K562 treated with DMSO at 1 percent for 4 hours (cell line): ENCODE data around the gene EML3. TPM values are rescaled to one million over a fixed set of nuclear protein-coding genes. Genes with fewer than 3 reads are reported as not detected.

ENCODE experiments used
- total RNA-seq: library from RNA; unstranded; fragments of 300-600 nt; gene quantifications from 2 replicates; pipeline ENCODE4 v1.2.3, GENCODE V29; 2022; ENCODE audit not compliant: insufficient read depth

EML3 gene
- total RNA-seq, result 39.0 and 40.6 TPM in 2 replicates

DNA sequence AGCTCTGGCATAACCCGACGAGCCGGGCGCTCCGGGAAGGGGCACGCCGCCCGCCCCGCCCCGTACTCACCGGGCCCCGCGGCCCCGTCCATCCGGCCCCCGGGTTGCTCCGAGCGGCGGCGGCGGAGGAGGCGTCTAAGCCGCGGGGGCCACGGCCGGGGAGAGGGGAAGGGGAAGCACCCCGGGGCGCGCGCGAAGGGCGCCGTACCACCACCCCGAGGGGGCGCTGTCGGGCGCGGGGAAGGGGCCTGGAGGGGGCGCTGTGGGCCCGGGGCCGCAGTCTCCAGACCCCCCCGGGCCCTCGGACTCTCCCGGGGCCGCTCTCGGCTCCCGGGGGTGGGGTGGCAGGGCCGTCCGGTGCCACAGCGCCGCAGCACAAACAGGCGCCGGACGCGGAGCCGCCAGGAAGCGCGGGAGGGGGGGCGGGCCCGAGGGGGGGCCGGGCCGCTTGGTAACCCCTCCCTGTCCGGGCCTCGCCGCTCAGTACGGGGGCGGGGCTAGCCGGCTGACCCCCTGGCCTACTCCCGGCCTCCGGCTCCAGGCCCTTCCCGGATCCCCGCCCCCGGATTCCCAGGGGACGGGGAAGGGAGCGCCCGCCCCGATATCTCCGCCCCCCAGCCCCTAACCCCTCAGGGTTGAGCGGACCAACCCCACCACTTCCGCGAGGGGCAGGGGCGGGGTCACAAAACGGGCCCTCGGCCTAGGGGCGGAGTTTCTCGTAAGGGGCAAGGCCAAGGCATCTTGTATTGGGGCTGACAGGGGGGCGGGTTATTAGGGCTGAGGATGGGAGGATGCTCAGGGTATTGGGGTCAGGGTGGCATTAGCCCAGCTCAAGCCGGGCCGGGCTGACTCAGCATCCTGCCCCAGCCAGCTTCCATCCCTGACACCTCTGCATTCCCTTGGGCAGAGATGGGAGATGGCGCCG, at the start of gene EML3, which contains the start of gene ROM1:
TSS of gene EML3 (minus strand) at position 410 of the 925 bp plus-strand sequence. CDS start at position 92, 318 bp downstream.
TSS of gene ROM1 (plus strand) at position 892 of the 925 bp plus-strand sequence. CDS start at position 917, 25 bp downstream.

DNA sequence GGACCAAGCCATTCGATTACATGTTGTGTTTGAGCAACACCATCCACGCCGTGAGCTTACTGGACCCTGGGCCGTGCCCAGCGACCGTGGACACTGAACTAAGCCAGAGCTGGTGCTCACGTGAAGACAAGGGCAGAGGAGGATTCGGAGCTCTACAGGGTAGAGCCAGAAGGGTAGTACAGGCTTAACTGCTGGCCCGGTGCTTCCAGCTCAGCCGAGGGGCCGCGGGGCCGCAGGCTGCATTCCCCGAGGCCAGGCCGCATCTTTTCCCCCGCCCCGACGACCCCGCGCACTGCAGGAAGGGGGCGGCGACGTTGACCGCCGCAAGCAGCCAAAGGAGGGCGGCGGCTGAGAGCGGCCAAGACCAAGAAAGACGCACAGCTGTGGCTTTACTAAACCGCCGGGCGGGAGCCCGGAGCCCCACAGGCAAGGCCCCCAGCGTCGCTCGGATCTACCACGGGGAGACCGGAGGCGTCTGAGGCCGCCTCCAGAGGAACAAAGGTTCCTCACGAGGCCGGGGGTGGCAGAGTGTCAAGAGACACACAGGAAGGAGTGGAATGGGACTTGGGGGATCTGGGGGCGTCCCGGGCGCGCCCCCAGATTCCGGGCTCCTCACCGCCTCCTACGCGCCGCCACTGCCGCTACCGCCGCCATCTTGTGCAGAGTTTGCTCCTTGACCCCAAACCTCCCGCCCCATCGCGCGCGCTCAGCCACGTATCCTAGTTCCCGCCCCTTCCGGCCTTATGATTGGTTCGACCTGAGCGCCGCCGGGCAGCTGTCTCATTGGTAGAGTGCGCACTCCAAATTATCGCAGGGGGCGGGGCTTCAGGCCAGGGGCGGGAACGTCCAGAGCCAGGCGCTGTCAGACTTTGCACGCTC, 33.6 kb upstream of the EML3 start, which contains the start of gene GANAB:
TSS of gene GANAB (minus strand) at position 668 of the 879 bp plus-strand sequence. CDS start at position 654, 14 bp downstream.

GRCh38 chr11:62621567-62622470, 9.2 kb upstream of the EML3 start, which contains the start of gene B3GAT3:
B3GAT3 (minus strand) TSS chr11:62621986; CDS start chr11:62621947, 39 bp downstream.

DNA sequence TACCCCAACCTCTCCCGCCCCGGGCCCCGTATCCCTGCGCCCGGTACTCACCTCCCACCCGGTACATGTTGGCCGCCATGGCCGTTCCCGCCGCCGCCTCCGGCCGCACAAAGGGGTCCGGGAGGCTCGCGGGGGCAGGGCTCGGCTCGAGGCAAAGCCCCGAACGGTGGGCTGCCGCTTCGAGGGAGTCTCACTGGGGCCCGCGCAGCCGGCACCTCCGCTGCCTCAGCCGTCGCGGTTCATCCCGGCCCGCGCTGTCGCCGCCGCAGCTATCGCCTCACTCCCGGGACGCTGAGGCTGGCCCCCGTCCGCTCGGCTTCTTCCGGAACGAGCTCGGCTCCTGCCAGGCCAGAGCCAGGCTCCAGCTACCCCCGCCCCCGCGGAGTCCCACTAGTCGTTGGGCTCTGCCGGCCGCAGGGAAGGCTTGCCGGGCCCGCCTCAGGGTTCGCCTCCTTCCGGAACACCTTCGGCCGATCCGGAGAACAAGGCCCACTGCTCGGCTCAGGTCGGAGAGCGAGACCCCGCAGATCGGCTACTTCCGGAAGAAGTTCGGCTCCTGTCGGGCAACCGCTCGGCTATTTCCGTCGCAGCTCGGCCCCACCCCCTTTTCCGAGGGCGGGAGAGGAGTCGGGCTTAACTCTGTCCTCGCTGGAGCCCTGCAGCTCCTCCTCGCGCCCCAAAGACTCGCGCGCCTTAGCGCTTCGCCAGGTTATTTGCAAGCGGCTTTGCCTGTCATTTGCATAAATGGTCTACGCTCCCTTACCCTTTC, 11.0 kb downstream of the EML3 start, which contains the start of gene MTA2:
TSS of gene MTA2 (minus strand) at position 494 of the 769 bp plus-strand sequence. CDS start at position 79, 415 bp downstream.

GRCh38 chr11:62591448-62592145, 21.0 kb downstream of the EML3 start, which contains the start of gene TUT1:
TUT1 (minus strand) TSS chr11:62591523; CDS start chr11:62591485, 38 bp downstream.

GRCh38 chr11:62573592-62574362, 38.8 kb downstream of the EML3 start, which contains the start of gene EEF1G:
EEF1G (minus strand) TSS chr11:62573891; CDS start chr11:62573842, 49 bp downstream.

Other genes with a start within 250 kb of the EML3 start
- not detected in 2 replicates for gene SCGB1A1, start 193.7 kb downstream of the EML3 start, total RNA-seq
- 34.9 and 54.7 TPM in 2 replicates for gene AHNAK, start 66.0 kb downstream of the EML3 start, total RNA-seq
- gene EEF1G, start 38.9 kb downstream of the EML3 start, total RNA-seq, result 4,119 and 4,134 TPM in 2 replicates
- gene TUT1, start 21.3 kb downstream of the EML3 start, total RNA-seq, result 15.8 and 16.5 TPM in 2 replicates
- gene MTA2, start 10.9 kb downstream of the EML3 start, total RNA-seq, result 79.1 and 104 TPM in 2 replicates
- gene ROM1, start 482 bp upstream of the EML3 start, total RNA-seq, result 0.71 and 2.2 TPM in 2 replicates
- 80.5 and 90.3 TPM in 2 replicates for gene B3GAT3, start 9.2 kb upstream of the EML3 start, total RNA-seq
- gene GANAB, start 33.8 kb upstream of the EML3 start, total RNA-seq, result 276 and 311 TPM in 2 replicates
- gene INTS5, start 40.5 kb upstream of the EML3 start, total RNA-seq, result 20.2 and 24.0 TPM in 2 replicates
- gene C11orf98, start 52.4 kb upstream of the EML3 start, total RNA-seq, result 105 and 114 TPM in 2 replicates
- 12.7 and 27.2 TPM in 2 replicates for gene CSKMT, start 52.5 kb upstream of the EML3 start, total RNA-seq
- 12.2 and 17.2 TPM in 2 replicates for gene UQCC3, start 58.9 kb upstream of the EML3 start, total RNA-seq
- gene LBHD1, start 59.5 kb upstream of the EML3 start, total RNA-seq, result 4.8 and 5.5 TPM in 2 replicates
- 282 and 316 TPM in 2 replicates for gene UBXN1, start 66.3 kb upstream of the EML3 start, total RNA-seq
- 0.48 and 1.6 TPM in 2 replicates for gene LRRN4CL, start 76.8 kb upstream of the EML3 start, total RNA-seq
- 43.9 and 45.1 TPM in 2 replicates for gene BSCL2, start 94.6 kb upstream of the EML3 start, total RNA-seq
- 2.4 TPM in 1 of 2 replicates, not detected in the other for gene GNG3, start 94.9 kb upstream of the EML3 start, total RNA-seq
- gene HNRNPUL2, start 114.7 kb upstream of the EML3 start, total RNA-seq, result 26.6 and 32.3 TPM in 2 replicates
- 35.6 and 36.5 TPM in 2 replicates for gene TTC9C, start 115.7 kb upstream of the EML3 start, total RNA-seq
- gene ZBTB3, start 141.4 kb upstream of the EML3 start, total RNA-seq, result 1.4 and 6.0 TPM in 2 replicates
- gene POLR2G, start 148.8 kb upstream of the EML3 start, total RNA-seq, result 138 and 166 TPM in 2 replicates
- 23.2 and 49.9 TPM in 2 replicates for gene TAF6L, start 158.6 kb upstream of the EML3 start, total RNA-seq
- 36.4 and 44.9 TPM in 2 replicates for gene TMEM179B, start 174.6 kb upstream of the EML3 start, total RNA-seq
- 15.3 and 18.4 TPM in 2 replicates for gene TMEM223, start 179.2 kb upstream of the EML3 start, total RNA-seq
- gene NXF1, start 192.7 kb upstream of the EML3 start, total RNA-seq, result 76.4 and 111 TPM in 2 replicates
- 63.1 and 77.8 TPM in 2 replicates for gene STX5, start 219.3 kb upstream of the EML3 start, total RNA-seq
- not detected in 2 replicates for gene TEX54, start 220.1 kb upstream of the EML3 start, total RNA-seq
- 48.1 and 51.9 TPM in 2 replicates for gene WDR74, start 226.8 kb upstream of the EML3 start, total RNA-seq